Spleen (tissue), 11 donors: ENCODE results near the gene PTGIR. TPM values are rescaled to one million over a fixed set of nuclear protein-coding genes. Genes with fewer than 3 reads are reported as not detected.

Experiments used
- DNase-seq: peaks from one replicate; pipeline ENCODE4 v3.0.0-alpha.2; 2020
- H3K27ac ChIP-seq, 8 donors: fragments of 200-600 bp; sonication (generic) in 7 of 8; 1 replicate in 4 of 8; 2 replicates in 4 of 8; pipeline versions ENCODE4 v1.5.0 to v1.8.0; 2016 to 2021; ENCODE audit warnings: inconsistent platforms in 4 of 8, mild to moderate bottlenecking in 4 of 8, moderate library complexity in 1 of 8
- H3K27me3 ChIP-seq, 7 donors: fragments of 200-600 bp; sonication (generic) in 6 of 7; replicated peaks in 1 of 7; 1 replicate in 4 of 7; 2 replicates in 3 of 7; pipeline versions ENCODE4 v1.5.0 to v1.8.0; 2016 to 2021; ENCODE audit warnings: inconsistent platforms in 3 of 7, mild to moderate bottlenecking in 1 of 7
- H3K36me3 ChIP-seq, 6 donors: fragments of 200-600 bp; sonication (generic) in 5 of 6; 1 replicate in 4 of 6; 2 replicates in 2 of 6; pipeline versions ENCODE4 v1.5.0 to v1.8.0; 2016 to 2021; ENCODE audit warnings: inconsistent platforms in 2 of 6
- H3K4me1 ChIP-seq, 6 donors: fragments of 200-600 bp; sonication (generic) in 5 of 6; 1 replicate in 3 of 6; 2 replicates in 3 of 6; pipeline versions ENCODE4 v1.5.0 to v1.8.0; 2016 to 2021; ENCODE audit warnings: inconsistent platforms in 3 of 6
- H3K4me3 ChIP-seq, 8 donors: fragments of 200-600 bp; sonication (generic) in 7 of 8; 1 replicate in 4 of 8; 2 replicates in 4 of 8; pipeline versions ENCODE4 v1.5.0 to v1.8.0; 2016 to 2021; ENCODE audit warnings: inconsistent platforms in 4 of 8, mild to moderate bottlenecking in 4 of 8, moderate library complexity in 2 of 8
- H3K9me3 ChIP-seq, 8 donors: fragments of 200-600 bp; sonication (generic) in 7 of 8; 1 replicate in 4 of 8; 2 replicates in 4 of 8; pipeline versions ENCODE4 v1.5.0 to v1.8.0; 2016 to 2021; ENCODE audit warnings: inconsistent platforms in 4 of 8
- POLR2A ChIP-seq, 3 donors: fragments of 450-650 bp; IDR thresholded peaks; one replicate each; pipeline ENCODE4 v1.5.1; 2017; ENCODE audit warnings: antibody characterized with exemption in 3 of 3, mild to moderate bottlenecking in 1 of 3
- POLR2AphosphoS5 ChIP-seq, 3 donors: sonication (generic); formaldehyde crosslinking; IDR thresholded peaks; one replicate each; pipeline ENCODE4 v1.5.1; 2017; ENCODE audit warnings: antibody characterized with exemption in 3 of 3
- WGBS, 5 donors: extraction: QIAGEN DNeasy Blood & Tissue Kit in 3 of 5; methylation state at CpG; one replicate each; pipeline versions ENCODE4 v1.1.5 to v1.1.7; 2013 to 2018; 5-methylcytosine and 5-hydroxymethylcytosine counted together
- intact Hi-C: fragments of 100-400 bp; cut with DNase I; formaldehyde crosslinking; loops from one replicate; pipeline ENCODE4 v1.15.0; 2023; ENCODE audit warnings: low total_unique reads
- polyA plus RNA-seq, 3 donors: library from polyadenylated mRNA; stranded (reverse); fragments of 200-250 nt; gene quantifications; one replicate each; pipeline ENCODE4 v1.2.1, GENCODE V29; 2013
- total RNA-seq, 7 donors: library from RNA; depleted of rRNA in 3 of 7; stranded (reverse); fragments of >200 nt in 3 of 7; fragmentation: NEBNext Ultra II Directional in 4 of 7; extraction: Animal tissue kit (Norgen Biotek cat#: 25700) in 4 of 7; gene quantifications; one replicate each; pipeline versions ENCODE4 v1.1.0 to v1.2.1, GENCODE V29; 2016 to 2021
- TF ChIP-seq, protein P1 (sequence below), 11 experiments: fragments of 200-600 bp in 7 of 11; fragments of 450-650 bp in 4 of 11; sonication (generic) in 4 of 11; IDR thresholded peaks in 8 of 11; conservative IDR thresholded peaks in 3 of 11; 1 replicate in 7 of 11; 2 replicates in 4 of 11; pipeline versions ENCODE4 v1.4.0 to v1.8.0; 2016 to 2021; ENCODE audit warnings: antibody characterized with exemption in 11 of 11, inconsistent platforms in 4 of 11, mild to moderate bottlenecking in 1 of 11
- donor health status: healthy with polysubstance abuse.
- donor health status: DM: no; HTN: no; CAD: no; lungs with moderate emphysema.
- donor health status: DM: no; HTN: no; CAD: no.
- donor health status: Bipolar disorder and iron deficiency.
- donor health status: healthy.
- donor health status: DM: no; HTN: no; CAD: no.
- donor health status: DM: yes; HTN: yes; CAD: no.

Gene PTGIR
- total and polyA plus RNA-seq, 10 donors = 5.4 to 18.6 (median 7.9) TPM

- peaks cover 0 to 69% (median 31%) of the 10 kb centered on the region in 7 donors for H3K27me3 ChIP-seq
- TF ChIP-seq, protein P1, sequence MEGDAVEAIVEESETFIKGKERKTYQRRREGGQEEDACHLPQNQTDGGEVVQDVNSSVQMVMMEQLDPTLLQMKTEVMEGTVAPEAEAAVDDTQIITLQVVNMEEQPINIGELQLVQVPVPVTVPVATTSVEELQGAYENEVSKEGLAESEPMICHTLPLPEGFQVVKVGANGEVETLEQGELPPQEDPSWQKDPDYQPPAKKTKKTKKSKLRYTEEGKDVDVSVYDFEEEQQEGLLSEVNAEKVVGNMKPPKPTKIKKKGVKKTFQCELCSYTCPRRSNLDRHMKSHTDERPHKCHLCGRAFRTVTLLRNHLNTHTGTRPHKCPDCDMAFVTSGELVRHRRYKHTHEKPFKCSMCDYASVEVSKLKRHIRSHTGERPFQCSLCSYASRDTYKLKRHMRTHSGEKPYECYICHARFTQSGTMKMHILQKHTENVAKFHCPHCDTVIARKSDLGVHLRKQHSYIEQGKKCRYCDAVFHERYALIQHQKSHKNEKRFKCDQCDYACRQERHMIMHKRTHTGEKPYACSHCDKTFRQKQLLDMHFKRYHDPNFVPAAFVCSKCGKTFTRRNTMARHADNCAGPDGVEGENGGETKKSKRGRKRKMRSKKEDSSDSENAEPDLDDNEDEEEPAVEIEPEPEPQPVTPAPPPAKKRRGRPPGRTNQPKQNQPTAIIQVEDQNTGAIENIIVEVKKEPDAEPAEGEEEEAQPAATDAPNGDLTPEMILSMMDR (IDR thresholded peaks at IDR 0.05 in 8 of 11, conservative IDR thresholded peaks at IDR 0.05 in 3 of 11) = no peak
- TF ChIP-seq POLR2A (IDR thresholded peaks at IDR 0.05) = no peak
- TF ChIP-seq POLR2AphosphoS5 (IDR thresholded peaks at IDR 0.05) = no peak
- 63 to 80% (median 67%) methylated on average over 3 of the region's 3 CpGs for WGBS, 5 donors
- peaks cover 2 to 24% (median 9%) of the 10 kb centered on the region in 6 donors for H3K4me1 ChIP-seq
- peaks cover 0 to 26% (median 14%) of the 10 kb centered on the region in 8 donors for H3K9me3 ChIP-seq
- peak overlapping the region in 2 of 8 donors; percentile 9 to 14 for H3K27ac ChIP-seq
- no peak overlapping the region for H3K4me3 ChIP-seq
- DNase-seq = no peak
- intact Hi-C loops = no loop called here
- H3K36me3 ChIP-seq = peaks cover 0 to 13% (median 0%) of the 10 kb centered on the region in 6 donors
Observed at GRCh38 chr19:46644720-46645119, 19.8 kb upstream of the PTGIR start.

GRCh38 chr19:46640656-46641055 lies 15.8 kb upstream of the PTGIR start:
- H3K4me3 ChIP-seq = no peak overlapping the region
- intact Hi-C loops = no loop called here
- TF ChIP-seq POLR2AphosphoS5 (IDR thresholded peaks at IDR 0.05) (no peak), POLR2A (IDR thresholded peaks at IDR 0.05) (no peak)
- TF ChIP-seq, protein P1 (IDR thresholded peaks at IDR 0.05 in 8 of 11, conservative IDR thresholded peaks at IDR 0.05 in 3 of 11) = no peak
- DNase-seq = no peak
- no peaks in the 10 kb centered on the region for H3K36me3 ChIP-seq
- no peak overlapping the region for H3K27ac ChIP-seq
- H3K4me1 ChIP-seq = peaks cover 17 to 41% (median 28%) of the 10 kb centered on the region in 6 donors
- 72 to 83% (median 74%) methylated on average over 2 of the region's 2 CpGs for WGBS, 5 donors
- H3K9me3 ChIP-seq = no peaks in the 10 kb centered on the region
- peaks cover 0 to 64% (median 14%) of the 10 kb centered on the region in 7 donors for H3K27me3 ChIP-seq

GRCh38 chr19:46639358-46640182 lies 14.7 kb upstream of the PTGIR start:
- intact Hi-C loops = no loop called here
- Histone ChIP-seq H3K4me1 (peaks cover 17 to 48% (median 34%) of the 10 kb centered on the region in 6 donors), H3K27ac (peak overlapping the region in 7 of 8 donors; percentile 56 to 78 (median 66)), H3K27me3 (peaks cover 0 to 63% (median 17%) of the 10 kb centered on the region in 7 donors), H3K4me3 (peak overlapping the region; percentile 8 to 66 (median 36)), H3K36me3 (no peaks in the 10 kb centered on the region), H3K9me3 (no peaks in the 10 kb centered on the region)
- TF ChIP-seq POLR2AphosphoS5 (IDR thresholded peaks at IDR 0.05) (peak; percentile 34 to 80 (median 70)), POLR2A (IDR thresholded peaks at IDR 0.05) (no peak)
- 6 to 15% (median 9%) methylated on average over 31 to 49 of the region's 49 CpGs for WGBS, 5 donors
- DNase-seq = peak; percentile 81

DNA sequence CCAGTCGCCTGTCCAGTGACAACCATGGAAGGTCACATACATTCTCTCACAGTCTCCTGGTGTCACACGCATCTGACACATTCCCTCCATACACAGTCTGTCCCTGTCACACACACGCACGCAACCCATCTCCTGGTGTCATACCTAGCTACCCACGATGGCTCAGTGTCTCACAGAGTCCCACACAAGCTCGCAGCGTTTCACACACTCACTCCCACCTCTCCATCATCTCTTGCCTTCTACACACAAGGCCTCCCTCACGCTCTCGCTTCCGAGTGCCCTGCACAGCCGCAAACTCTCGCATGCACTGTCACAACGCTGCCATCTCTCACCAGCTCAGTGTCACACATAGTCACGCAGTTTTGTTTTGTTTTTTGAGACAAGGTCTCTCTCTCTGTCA lies 12.3 kb upstream of the PTGIR start:
- no peak for DNase-seq
- 81 to 87% (median 84%) methylated on average over 14 of the region's 14 CpGs for WGBS, 5 donors
- no peaks in the 10 kb centered on the region for H3K36me3 ChIP-seq
- intact Hi-C loops = no loop called here
- H3K4me3 ChIP-seq = no peak overlapping the region
- H3K27me3 ChIP-seq = peaks cover 0 to 87% (median 17%) of the 10 kb centered on the region in 7 donors
- TF ChIP-seq POLR2A (IDR thresholded peaks at IDR 0.05) (no peak), POLR2AphosphoS5 (IDR thresholded peaks at IDR 0.05) (no peak)
- TF ChIP-seq, protein P1 (IDR thresholded peaks at IDR 0.05 in 8 of 11, conservative IDR thresholded peaks at IDR 0.05 in 3 of 11) = no peak
- peaks cover 24 to 65% (median 50%) of the 10 kb centered on the region in 6 donors for H3K4me1 ChIP-seq
- H3K27ac ChIP-seq = no peak overlapping the region
- no peaks in the 10 kb centered on the region for H3K9me3 ChIP-seq
